Right renal pelvis (tissue), 4 donors: ENCODE data around the gene WDR70. TPM values are rescaled to one million over a fixed set of nuclear protein-coding genes. Genes with fewer than 3 reads are reported as not detected.
A peak's percentile ranks its signal among the peaks of the same experiment; 100 is the strongest.
"Not testable (repeated sequence)": the region's sequence is repeated elsewhere in the genome, so short reads cannot be mapped to it uniquely, and the experiment has no call there.

ENCODE experiments used
- DNase-seq, 4 donors: peaks; one replicate each; pipeline ENCODE4 v3.0.0-alpha.2; 2013; ENCODE audit warnings: low read depth in 4 of 4, low spot score in 3 of 4, missing footprints in 1 of 4
- polyA plus RNA-seq, 4 donors: library from polyadenylated mRNA; unstranded; fragments of 120-200 nt; gene quantifications; one replicate each; pipeline ENCODE4 v1.2.1, GENCODE V29; 2013; ENCODE audit not compliant: insufficient read length in 4 of 4

WDR70 gene
- polyA plus RNA-seq, 4 donors = 50.6 to 58.5 (median 53.9) TPM

GRCh38 chr5:37626266-37626665 lies 247.1 kb downstream of the WDR70 start:
- no peak for DNase-seq

GRCh38 chr5:37628876-37629275 lies 249.8 kb downstream of the WDR70 start:
- no peak for DNase-seq

GRCh38 chr5:37631939-37632338 lies 252.8 kb downstream of the WDR70 start:
- no peak for DNase-seq

- no peak for DNase-seq
These were observed 258.2 kb downstream of the WDR70 start for GRCh38 chr5:37637165-37637845.

GRCh38 chr5:37638897-37639296 lies 259.8 kb downstream of the WDR70 start:
- no peak for DNase-seq

- DNase-seq = no peak
These were observed 261.0 kb downstream of the WDR70 start for GRCh38 chr5:37640088-37640487.

- no peak for DNase-seq
These were observed 262.8 kb downstream of the WDR70 start for GRCh38 chr5:37641933-37642332.

- no peak for DNase-seq
These were observed 266.6 kb downstream of the WDR70 start for GRCh38 chr5:37645707-37646106.

- not testable (repeated sequence) for DNase-seq
These were observed 275.4 kb downstream of the WDR70 start for GRCh38 chr5:37654566-37654965.

GRCh38 chr5:37657046-37657445 lies 277.9 kb downstream of the WDR70 start:
- DNase-seq = no peak

GRCh38 chr5:37658440-37658839 lies 279.3 kb downstream of the WDR70 start:
- no peak for DNase-seq

- DNase-seq = no peak
These were observed 281.2 kb downstream of the WDR70 start for GRCh38 chr5:37660319-37660718.

- no peak for DNase-seq
These were observed 282.3 kb downstream of the WDR70 start for GRCh38 chr5:37661227-37661920.

GRCh38 chr5:37661951-37662350 lies 282.8 kb downstream of the WDR70 start:
- DNase-seq = no peak

- no peak for DNase-seq
These were observed 283.2 kb downstream of the WDR70 start for GRCh38 chr5:37662362-37662761.

- no peak for DNase-seq
These were observed 283.8 kb downstream of the WDR70 start for GRCh38 chr5:37662789-37663485.

- no peak for DNase-seq
These were observed 284.4 kb downstream of the WDR70 start for GRCh38 chr5:37663538-37663937.

- no peak for DNase-seq
These were observed 285.4 kb downstream of the WDR70 start for GRCh38 chr5:37664551-37664950.

- DNase-seq = no peak
These were observed 286.2 kb downstream of the WDR70 start for GRCh38 chr5:37665272-37665671.

- peak in 3 of 4 donors; percentile 23 to 40 (median 27) for DNase-seq
These were observed 286.8 kb downstream of the WDR70 start for GRCh38 chr5:37665889-37666288.

GRCh38 chr5:37667430-37667829 lies 288.3 kb downstream of the WDR70 start:
- DNase-seq = no peak

- no peak for DNase-seq
These were observed 288.7 kb downstream of the WDR70 start for GRCh38 chr5:37667846-37668245.
